Right hindlimb (tissue), 1 donor: ENCODE results near the gene FAM83B.
"Not testable (repeated sequence)": the region's sequence is repeated elsewhere in the genome, so short reads cannot be mapped to it uniquely, and the experiment has no call there.

Experiments used
- DNase-seq: peaks from one replicate; pipeline ENCODE4 v3.0.0-alpha.2; 2018

Gene FAM83B

GRCh38 chr6:54846243-54846856, at the start of gene FAM83B:
TSS of gene FAM83B (plus strand) at chr6:54846771. CDS start at chr6:54870247, 23,476 bp downstream.
- no peak for DNase-seq

GRCh38 chr6:54796918-54797317, 49.7 kb upstream of the FAM83B start:
- not testable (repeated sequence) for DNase-seq

GRCh38 chr6:54800050-54800600, 46.4 kb upstream of the FAM83B start:
- no peak for DNase-seq

- no peak for DNase-seq
Measured at GRCh38 chr6:54801244-54801643, 45.3 kb upstream of the FAM83B start.

- DNase-seq, result no peak
Measured at GRCh38 chr6:54801669-54802068, 44.9 kb upstream of the FAM83B start.

- DNase-seq, result no peak
Measured at GRCh38 chr6:54802775-54803634, 43.6 kb upstream of the FAM83B start.

GRCh38 chr6:54805077-54805476, 41.5 kb upstream of the FAM83B start:
- DNase-seq, result no peak

GRCh38 chr6:54810147-54810546, 36.4 kb upstream of the FAM83B start:
- DNase-seq, result no peak

GRCh38 chr6:54813892-54814291, 32.7 kb upstream of the FAM83B start:
- no peak for DNase-seq

GRCh38 chr6:54817236-54817635, 29.3 kb upstream of the FAM83B start:
- DNase-seq, result no peak

GRCh38 chr6:54817834-54818233, 28.7 kb upstream of the FAM83B start:
- DNase-seq, result no peak

- DNase-seq, result not testable (repeated sequence)
Measured at GRCh38 chr6:54824225-54824624, 22.3 kb upstream of the FAM83B start.

GRCh38 chr6:54827010-54827409, 19.6 kb upstream of the FAM83B start:
- no peak for DNase-seq

GRCh38 chr6:54830216-54830615, 16.4 kb upstream of the FAM83B start:
- DNase-seq, result no peak

- DNase-seq, result no peak
Measured at GRCh38 chr6:54835176-54835575, 11.4 kb upstream of the FAM83B start.

- peak; percentile 21 for DNase-seq
Measured at GRCh38 chr6:54846857-54847674, 495 bp downstream of the FAM83B start.

- DNase-seq, result no peak
Measured at GRCh38 chr6:54847799-54848597, 1.4 kb downstream of the FAM83B start.

- no peak for DNase-seq
Measured at GRCh38 chr6:54850114-54850513, 3.5 kb downstream of the FAM83B start.

GRCh38 chr6:54856129-54856528, 9.6 kb downstream of the FAM83B start:
- DNase-seq, result no peak

- DNase-seq, result no peak
Measured at GRCh38 chr6:54860132-54860531, 13.6 kb downstream of the FAM83B start.

GRCh38 chr6:54860739-54861138, 14.2 kb downstream of the FAM83B start:
- no peak for DNase-seq

GRCh38 chr6:54861905-54862616, 15.5 kb downstream of the FAM83B start:
- DNase-seq, result no peak
